ENCODE results near the gene GPHN. TPM values are rescaled to one million over a fixed set of nuclear protein-coding genes. Genes with fewer than 3 reads are reported as not detected.

GPHN gene
- total RNA-seq, 2 experiments from 2014 or later: 29.8 to 37.5 TPM

DNA sequence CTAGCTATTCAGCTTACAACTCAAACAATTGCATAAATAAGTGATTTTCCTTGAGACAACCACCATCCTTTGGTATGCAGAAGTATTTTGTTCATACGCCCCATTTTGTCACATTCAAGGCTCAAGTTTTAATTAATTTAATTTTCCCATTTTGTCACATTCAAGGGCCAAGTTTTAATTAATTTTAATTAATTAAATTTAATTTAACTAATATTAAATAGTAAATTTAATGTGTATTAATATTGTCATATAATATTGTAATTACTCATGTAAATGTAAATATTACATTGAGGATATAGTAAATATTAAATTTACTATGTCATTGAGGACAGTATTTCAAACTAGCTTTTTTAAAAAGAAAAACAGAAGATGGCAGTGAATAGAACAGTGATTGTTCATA, 464.5 kb downstream of the GPHN start:
- DNase-seq: no peak
- ChIA-PET CTCF (no interaction called here), POLR2A (no interaction called here)
- H3K36me3 Mint-ChIP-seq (ENCODE audit: low read depth): peaks cover 11% of the 10 kb centered on the region
- H3K4me1 Mint-ChIP-seq: no peaks in the 10 kb centered on the region
- H3K9me3 Mint-ChIP-seq (ENCODE audit: low read depth): no peaks in the 10 kb centered on the region
- intact Hi-C loops (cut with DNase I, micrococcal nuclease): no loop called here
- no peaks in the 10 kb centered on the region for H3K27me3 Mint-ChIP-seq
- no peak overlapping the region for H3K4me3 Mint-ChIP-seq
- ATAC-seq: no peak
- H3K27ac Mint-ChIP-seq: no peak overlapping the region

DNA sequence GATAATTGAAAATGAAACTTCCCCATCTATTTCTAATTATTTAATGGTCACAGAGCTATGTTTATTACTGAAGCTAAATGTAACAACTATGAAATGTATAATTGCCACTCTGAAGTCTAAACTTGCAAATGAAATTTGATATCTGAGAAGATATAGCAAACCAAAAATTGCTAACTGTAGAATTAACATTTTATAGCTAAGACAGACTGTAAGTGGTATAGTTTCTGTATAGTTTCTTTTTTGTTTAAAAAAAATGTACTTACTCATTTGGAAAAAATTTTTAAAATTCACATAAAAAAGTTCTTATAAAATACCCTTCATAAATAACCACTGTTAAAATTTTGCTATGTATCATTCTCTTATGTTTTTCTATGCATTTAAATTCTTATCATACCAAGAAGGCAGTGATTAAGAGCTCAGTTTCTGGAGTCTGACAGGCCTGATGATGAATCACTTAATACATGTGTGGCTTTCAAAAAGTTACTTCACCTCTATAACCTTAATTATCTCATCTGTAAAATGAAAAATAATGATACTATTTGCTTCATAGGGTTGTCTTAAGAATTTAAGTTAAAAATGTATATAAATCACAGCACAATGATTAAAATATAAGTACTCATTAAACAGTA, 466.6 kb downstream of the GPHN start:
- H3K36me3 Mint-ChIP-seq (ENCODE audit: low read depth): peaks cover 6% of the 10 kb centered on the region
- DNase-seq (no peak), ATAC-seq (no peak)
- H3K9me3 Mint-ChIP-seq (ENCODE audit: low read depth): no peaks in the 10 kb centered on the region
- ChIA-PET POLR2A (no interaction called here), CTCF (interaction anchor here (0.5 to 0.6 kb wide), 2 partner anchors 27 to 182 kb away, joined by 3 read pairs; no protein-coding TSS in a partner anchor)
- H3K4me3 Mint-ChIP-seq: no peak overlapping the region
- peaks cover 2% of the 10 kb centered on the region for H3K4me1 Mint-ChIP-seq
- intact Hi-C loops (cut with DNase I, micrococcal nuclease): no loop called here
- no peak overlapping the region for H3K27ac Mint-ChIP-seq
- H3K27me3 Mint-ChIP-seq: no peaks in the 10 kb centered on the region

DNA sequence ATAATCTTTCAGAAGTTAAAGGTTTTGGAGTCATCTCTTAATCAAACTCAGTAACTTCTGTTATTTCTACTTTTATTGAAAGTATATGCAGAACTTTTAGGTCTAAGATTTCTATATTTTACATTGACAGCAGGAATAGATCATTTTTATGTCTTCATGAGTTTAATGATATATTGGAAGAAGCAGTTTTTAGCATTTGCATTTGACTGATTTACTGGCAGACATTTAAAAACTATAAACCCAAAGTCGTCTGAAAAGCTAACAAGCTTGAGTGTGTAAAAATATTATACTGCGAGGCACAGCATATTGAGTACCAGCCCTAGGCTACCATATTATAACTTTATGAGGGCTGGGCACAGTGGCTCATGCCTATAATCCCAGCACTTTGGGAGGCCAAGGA, 467.3 kb downstream of the GPHN start:
- ChIA-PET POLR2A (no interaction called here), CTCF (interaction anchor here (0.5 to 1.1 kb wide), 3 partner anchors 18 to 452 kb away, joined by 3 to 5 read pairs (median 3); no protein-coding TSS in a partner anchor)
- Mint-ChIP-seq H3K4me1 (peaks cover 3% of the 10 kb centered on the region), H3K4me3 (no peak overlapping the region), H3K36me3 (ENCODE audit: low read depth) (peaks cover 8% of the 10 kb centered on the region), H3K9me3 (ENCODE audit: low read depth) (no peaks in the 10 kb centered on the region), H3K27me3 (no peaks in the 10 kb centered on the region), H3K27ac (no peak overlapping the region)
- intact Hi-C loops (cut with DNase I, micrococcal nuclease): no loop called here
- no peak for DNase-seq
- ATAC-seq: no peak

DNA sequence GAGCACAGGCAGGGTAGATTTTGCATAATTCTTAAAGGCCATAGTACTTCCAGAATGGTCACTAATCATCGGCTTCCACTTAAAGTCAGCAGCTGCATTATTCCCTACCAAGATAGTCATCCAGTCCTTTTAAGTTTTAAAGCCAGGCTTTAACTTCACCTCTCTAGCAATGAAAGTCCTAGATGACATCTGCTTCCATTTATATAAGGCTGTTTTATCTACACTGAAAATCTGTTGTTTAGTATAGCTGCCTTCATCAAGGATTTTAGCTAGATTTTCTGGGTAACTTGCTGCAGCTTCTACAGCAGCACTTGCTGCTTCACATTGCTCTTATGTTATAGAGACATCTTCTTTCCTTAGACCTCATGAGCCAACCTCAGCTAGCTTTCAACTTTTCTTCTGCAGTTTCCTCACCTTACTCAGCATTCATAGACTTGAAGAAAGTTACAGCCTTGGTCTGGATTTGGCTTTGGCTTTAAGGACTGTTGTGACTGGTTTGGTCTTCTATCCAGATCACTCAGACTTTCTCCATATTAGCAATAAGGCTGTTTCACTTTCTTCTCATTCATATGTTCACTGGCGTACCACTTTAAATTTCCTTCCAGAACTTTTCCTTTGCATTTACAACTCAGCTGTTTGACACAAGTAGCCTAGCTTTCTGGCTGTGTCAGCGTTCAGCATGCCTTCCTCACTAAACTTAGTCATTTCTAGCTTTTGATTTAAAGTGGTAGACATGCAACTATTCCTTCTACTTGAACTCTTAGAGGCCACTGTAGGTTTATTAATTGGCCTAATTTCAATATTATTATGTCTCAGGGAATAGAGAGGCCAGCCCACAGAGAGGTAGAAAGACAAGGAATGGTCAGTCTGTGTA, 471.4 kb downstream of the GPHN start:
- peaks cover 2% of the 10 kb centered on the region for H3K36me3 Mint-ChIP-seq (ENCODE audit: low read depth)
- H3K9me3 Mint-ChIP-seq (ENCODE audit: low read depth): no peaks in the 10 kb centered on the region
- POLR2A ChIA-PET: no interaction called here
- ATAC-seq: peak; percentile 75
- H3K4me3 Mint-ChIP-seq: no peak overlapping the region
- CTCF ChIA-PET: interaction anchor here (1.1 kb wide), 1 partner anchor 306 kb away, joined by 3 read pairs; no protein-coding TSS in a partner anchor
- peaks cover 3% of the 10 kb centered on the region for H3K4me1 Mint-ChIP-seq
- no peak overlapping the region for H3K27ac Mint-ChIP-seq
- H3K27me3 Mint-ChIP-seq: no peaks in the 10 kb centered on the region
- intact Hi-C loops (cut with DNase I, micrococcal nuclease): loop anchor here in 1 of 2 experiments (1.0 kb wide), 1 partner anchor 156 kb away; no protein-coding TSS in a partner anchor
- peak; percentile 17 for DNase-seq

DNA sequence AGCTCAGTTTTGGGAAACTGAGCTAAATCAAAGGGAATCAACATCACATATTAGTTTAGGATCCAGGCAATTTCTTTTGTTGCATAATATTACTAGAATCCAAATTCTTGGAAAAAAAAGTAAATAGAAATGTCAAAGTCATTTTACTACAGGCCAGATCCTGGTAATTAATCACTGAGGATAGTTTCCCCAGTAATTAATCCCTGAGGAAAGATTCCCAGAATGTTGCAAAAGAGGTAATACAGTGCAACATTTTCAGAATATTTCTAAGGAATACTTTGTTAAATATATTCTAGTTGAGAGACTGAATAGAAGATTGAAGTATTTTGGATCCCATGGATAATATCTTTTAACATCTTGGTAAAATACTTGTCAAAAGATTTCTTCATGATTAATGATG, 474.3 kb downstream of the GPHN start:
- H3K27ac Mint-ChIP-seq: no peak overlapping the region
- intact Hi-C loops (cut with DNase I, micrococcal nuclease): no loop called here
- ATAC-seq (no peak), DNase-seq (no peak)
- no peaks in the 10 kb centered on the region for H3K9me3 Mint-ChIP-seq (ENCODE audit: low read depth)
- H3K4me3 Mint-ChIP-seq: no peak overlapping the region
- peaks cover 4% of the 10 kb centered on the region for H3K36me3 Mint-ChIP-seq (ENCODE audit: low read depth)
- ChIA-PET CTCF (no interaction called here), POLR2A (no interaction called here)
- peaks cover 3% of the 10 kb centered on the region for H3K4me1 Mint-ChIP-seq
- no peaks in the 10 kb centered on the region for H3K27me3 Mint-ChIP-seq

DNA sequence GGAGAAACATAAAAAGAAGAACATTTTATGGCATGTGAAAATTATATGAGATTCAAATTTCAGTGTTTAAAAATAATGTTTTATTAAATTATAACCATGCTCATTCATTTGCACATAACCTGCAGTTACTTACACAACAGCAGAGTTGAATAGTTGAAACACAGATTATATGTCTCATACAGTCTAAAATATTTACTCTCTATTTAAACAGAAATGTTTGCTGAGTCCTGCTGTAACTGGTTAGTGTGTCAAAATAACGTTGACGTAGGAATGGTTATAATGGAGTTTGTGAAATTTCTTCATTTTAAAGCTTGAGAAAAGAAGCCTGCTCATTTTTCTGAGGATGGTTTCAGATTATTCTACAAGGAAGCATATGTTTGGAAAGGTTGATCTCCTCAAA, 484.8 kb downstream of the GPHN start:
- H3K4me1 Mint-ChIP-seq: peaks cover 3% of the 10 kb centered on the region
- ATAC-seq (no peak), DNase-seq (no peak)
- POLR2A ChIA-PET: no interaction called here
- CTCF ChIA-PET: interaction anchor here (1.8 kb wide), 1 partner anchor 17 kb away, joined by 3 read pairs; no protein-coding TSS in a partner anchor
- no peak overlapping the region for H3K4me3 Mint-ChIP-seq
- intact Hi-C loops (cut with DNase I, micrococcal nuclease): loop anchor here in 1 of 2 experiments (10.0 kb wide), 1 partner anchor 142 kb away; no protein-coding TSS in a partner anchor
- no peak overlapping the region for H3K27ac Mint-ChIP-seq
- H3K27me3 Mint-ChIP-seq: no peaks in the 10 kb centered on the region
- no peaks in the 10 kb centered on the region for H3K9me3 Mint-ChIP-seq (ENCODE audit: low read depth)
- peaks cover 2% of the 10 kb centered on the region for H3K36me3 Mint-ChIP-seq (ENCODE audit: low read depth)

DNA sequence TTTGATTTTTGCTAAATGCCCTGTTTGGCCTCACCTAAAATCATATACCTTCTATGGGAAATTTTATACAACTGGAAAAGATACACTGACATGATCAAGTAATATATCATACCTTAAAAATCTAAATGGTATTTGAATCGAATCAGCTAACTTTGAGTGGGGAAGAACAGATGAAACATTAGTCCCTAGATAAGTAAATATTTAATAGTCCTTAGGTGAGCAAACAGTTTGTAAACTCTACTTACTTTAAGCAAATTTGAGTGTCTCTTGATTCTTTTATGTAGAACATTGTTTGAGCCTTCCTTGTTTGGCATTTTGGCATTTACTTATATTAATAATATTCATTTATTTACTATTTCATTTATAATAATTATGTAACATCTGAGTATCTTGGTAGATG, 485.6 kb downstream of the GPHN start:
- ChIA-PET CTCF (interaction anchor here (1.8 kb wide), 1 partner anchor 18 kb away, joined by 3 read pairs; no protein-coding TSS in a partner anchor), POLR2A (no interaction called here)
- H3K27me3 Mint-ChIP-seq: no peaks in the 10 kb centered on the region
- DNase-seq: no peak
- no peaks in the 10 kb centered on the region for H3K36me3 Mint-ChIP-seq (ENCODE audit: low read depth)
- no peak overlapping the region for H3K27ac Mint-ChIP-seq
- intact Hi-C loops (cut with DNase I, micrococcal nuclease): loop anchor here in 1 of 2 experiments (10.0 kb wide), 1 partner anchor 141 kb away; no protein-coding TSS in a partner anchor
- ATAC-seq: no peak
- H3K4me1 Mint-ChIP-seq: peaks cover 10% of the 10 kb centered on the region
- H3K4me3 Mint-ChIP-seq: no peak overlapping the region
- H3K9me3 Mint-ChIP-seq (ENCODE audit: low read depth): no peaks in the 10 kb centered on the region

DNA sequence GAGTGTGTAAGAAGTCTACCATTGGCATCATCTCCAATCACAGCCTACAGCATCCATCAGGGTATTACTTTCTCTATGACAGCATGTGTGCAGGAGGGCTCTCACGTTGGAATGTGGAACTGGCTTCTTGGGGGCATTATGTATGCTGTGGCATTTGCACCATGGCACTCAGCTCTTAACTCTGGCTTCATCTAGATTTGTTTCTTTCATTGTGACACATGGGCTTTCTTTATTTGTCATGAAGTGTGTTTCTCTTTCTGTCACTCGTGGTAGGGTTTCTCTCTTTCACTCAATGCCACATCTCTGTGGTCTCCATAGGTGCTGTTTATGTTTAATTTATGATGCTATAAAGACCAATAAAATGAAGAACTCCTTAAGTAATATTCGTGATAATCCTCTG, 490.1 kb downstream of the GPHN start:
- intact Hi-C loops (cut with DNase I, micrococcal nuclease): loop anchor here (1.0 to 10.0 kb wide), 5 partner anchors 137 to 246 kb away; partner anchors contain the start of genes GARIN2 (in 1 of the 2) and PALS1 (in 1 of the 2)
- H3K27ac Mint-ChIP-seq: no peak overlapping the region
- POLR2A ChIA-PET: interaction anchor here (0.7 kb wide), 1 partner anchor 250 kb away, joined by 4 read pairs; no protein-coding TSS in a partner anchor
- CTCF ChIA-PET: interaction anchor here (1.0 kb wide), 1 partner anchor 135 kb away, joined by 5 read pairs; no protein-coding TSS in a partner anchor
- peaks cover 11% of the 10 kb centered on the region for H3K4me1 Mint-ChIP-seq
- H3K4me3 Mint-ChIP-seq: no peak overlapping the region
- H3K9me3 Mint-ChIP-seq (ENCODE audit: low read depth): no peaks in the 10 kb centered on the region
- DNase-seq: peak; percentile 37
- peak; percentile 98 for ATAC-seq
- H3K36me3 Mint-ChIP-seq (ENCODE audit: low read depth): no peaks in the 10 kb centered on the region
- H3K27me3 Mint-ChIP-seq: no peaks in the 10 kb centered on the region

DNA sequence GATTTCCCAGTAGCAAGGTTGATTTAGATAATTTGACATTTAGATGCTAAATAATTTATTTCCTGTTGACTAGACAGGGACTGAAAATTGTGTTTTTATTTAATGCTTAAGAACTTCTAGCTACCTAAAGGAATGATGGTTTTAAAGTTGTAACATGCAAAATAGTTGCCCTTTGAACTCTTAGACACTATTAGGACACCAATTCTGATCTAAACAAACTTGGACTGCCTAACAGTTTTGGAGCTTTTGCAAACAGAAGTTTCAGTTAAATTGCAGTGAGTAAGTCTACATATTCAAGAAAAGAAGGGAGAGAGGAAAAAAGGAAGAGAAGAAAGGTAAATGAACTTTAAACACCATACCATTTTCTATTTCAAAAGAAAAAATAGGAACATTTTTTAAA, 492.0 kb downstream of the GPHN start:
- H3K36me3 Mint-ChIP-seq (ENCODE audit: low read depth): no peaks in the 10 kb centered on the region
- CTCF ChIA-PET: interaction anchor here (0.7 kb wide), 2 partner anchors 251 to 1989 kb away, joined by 3 read pairs; no protein-coding TSS in a partner anchor
- no peak for ATAC-seq

DNA sequence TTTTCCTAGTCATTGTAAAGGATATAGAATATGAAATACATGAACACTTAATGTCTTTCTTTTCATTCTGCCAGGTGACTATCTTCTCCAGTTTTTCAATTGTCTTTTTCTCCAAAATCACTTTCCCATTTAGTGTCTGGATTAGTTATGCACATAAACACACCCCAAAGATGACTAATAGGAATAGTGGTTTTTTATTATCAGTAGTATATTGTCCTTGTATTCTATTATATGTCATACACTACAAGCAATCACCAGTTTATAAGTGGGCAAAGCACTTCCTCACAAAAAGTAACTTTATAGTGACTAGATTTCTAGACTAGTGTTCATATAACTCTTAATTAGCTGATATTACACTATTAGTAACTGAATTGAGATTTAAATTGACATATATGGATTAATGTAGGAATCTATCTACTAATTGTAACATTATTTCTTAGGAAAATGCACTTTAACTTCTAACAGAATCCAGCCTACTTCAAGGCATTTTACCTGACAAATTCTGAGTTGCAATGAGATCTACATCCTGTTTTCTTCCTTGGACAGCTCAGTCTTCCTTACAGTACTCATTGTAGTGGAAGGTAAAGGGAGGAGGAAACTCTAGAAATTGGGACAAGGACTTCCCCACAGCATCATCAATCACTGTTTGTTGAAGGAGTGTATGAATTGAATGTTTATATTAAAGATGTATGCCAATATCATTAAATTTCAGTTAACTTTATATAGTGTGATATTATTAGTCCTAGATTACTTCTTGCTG, 495.2 kb downstream of the GPHN start:
- no peaks in the 10 kb centered on the region for H3K9me3 Mint-ChIP-seq (ENCODE audit: low read depth)
- peaks cover 4% of the 10 kb centered on the region for H3K4me1 Mint-ChIP-seq
- ATAC-seq (no peak), DNase-seq (no peak)
- H3K27ac Mint-ChIP-seq: no peak overlapping the region
- ChIA-PET POLR2A (no interaction called here), CTCF (interaction anchor here (1.2 kb wide), 1 partner anchor 15 kb away, joined by 3 read pairs; no protein-coding TSS in a partner anchor)
- H3K4me3 Mint-ChIP-seq: no peak overlapping the region
- intact Hi-C loops (cut with DNase I, micrococcal nuclease): no loop called here
- H3K36me3 Mint-ChIP-seq (ENCODE audit: low read depth): peaks cover 4% of the 10 kb centered on the region
- H3K27me3 Mint-ChIP-seq: no peaks in the 10 kb centered on the region

More for the DNA sequence above, 492.0 kb downstream of the GPHN start:
- no peaks in the 10 kb centered on the region for H3K9me3 Mint-ChIP-seq (ENCODE audit: low read depth)
- intact Hi-C loops (cut with DNase I, micrococcal nuclease): loop anchor here (5.0 to 10.0 kb wide), 3 partner anchors 135 to 248 kb away; partner anchors contain the start of gene PALS1 (in 1 of the 2)
- peaks cover 11% of the 10 kb centered on the region for H3K4me1 Mint-ChIP-seq
- POLR2A ChIA-PET: no interaction called here
- H3K27ac Mint-ChIP-seq: no peak overlapping the region
- no peak for DNase-seq
- H3K4me3 Mint-ChIP-seq: no peak overlapping the region
- H3K27me3 Mint-ChIP-seq: no peaks in the 10 kb centered on the region

DNA sequence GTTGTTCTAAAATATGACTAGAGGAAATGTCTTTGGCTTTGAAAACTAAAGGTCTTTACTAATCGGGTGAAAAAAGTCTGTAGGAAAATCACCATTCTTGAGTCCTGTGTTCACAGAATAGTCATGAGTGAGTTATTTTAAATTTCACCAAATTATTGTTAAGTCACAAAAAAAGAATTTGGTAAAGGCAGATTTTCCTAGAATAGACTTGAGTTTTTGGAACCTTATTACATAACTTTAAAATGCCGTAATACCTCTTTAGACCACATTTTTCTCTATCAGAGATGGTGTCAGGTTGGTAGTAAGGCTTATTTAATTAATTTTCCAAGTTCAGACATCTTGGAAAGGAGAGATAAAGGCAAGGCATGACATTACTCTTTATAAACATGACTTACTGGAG, 496.6 kb downstream of the GPHN start:
- ChIA-PET POLR2A (no interaction called here), CTCF (no interaction called here)
- H3K27me3 Mint-ChIP-seq: no peaks in the 10 kb centered on the region
- H3K4me1 Mint-ChIP-seq: no peaks in the 10 kb centered on the region
- no peak for DNase-seq
- no peak overlapping the region for H3K27ac Mint-ChIP-seq
- intact Hi-C loops (cut with DNase I, micrococcal nuclease): no loop called here
- peaks cover 7% of the 10 kb centered on the region for H3K36me3 Mint-ChIP-seq (ENCODE audit: low read depth)
- H3K9me3 Mint-ChIP-seq (ENCODE audit: low read depth): no peaks in the 10 kb centered on the region
- ATAC-seq: no peak
- no peak overlapping the region for H3K4me3 Mint-ChIP-seq
